ENCODE results near the gene CDPF1. TPM values are rescaled to one million over a fixed set of nuclear protein-coding genes. Genes with fewer than 3 reads are reported as not detected.

Gene CDPF1
- total and polyA plus RNA-seq, 2 experiments from 2014 or later = 10.1 to 14.5 TPM

GRCh38 chr22:46196278-46196677, 53.8 kb downstream of the CDPF1 start:
- H3K4me2 ChIP-seq = no peak overlapping the region
- H3K4me3 Mint-ChIP-seq = no peak overlapping the region
- no peak overlapping the region for H3K27ac Mint-ChIP-seq
- TF ChIP-seq ZNF331 (CRISPR knock-in tag; IDR thresholded peaks at IDR 0.05; ENCODE audit: low read depth) = no peak
- TF ChIP-seq ZNF462 (CRISPR knock-in tag; IDR thresholded peaks at IDR 0.05) = no peak
- TF ChIP-seq JUNB (IDR thresholded peaks at IDR 0.05; ENCODE audit: unreplicated experiment) = no peak
- no peak for TF ChIP-seq CTCF (conservative IDR thresholded peaks at IDR 0.05; ENCODE audit: low read depth in 2 of 2)
- TF ChIP-seq ZNF114 (CRISPR knock-in tag; IDR thresholded peaks at IDR 0.05) = no peak
- no peak for TF ChIP-seq ETS1 (IDR thresholded peaks at IDR 0.05)
- no peak for TF ChIP-seq REST (IDR thresholded peaks at IDR 0.05; ENCODE audit: unreplicated experiment)
- TF ChIP-seq STAT1 (IDR thresholded peaks at IDR 0.05; ENCODE audit: unreplicated experiment) = no peak
- no peak for TF ChIP-seq CREB1 (CRISPR knock-in tag; IDR thresholded peaks at IDR 0.05; ENCODE audit: low read depth)
- no peak for TF ChIP-seq NANOG (IDR thresholded peaks at IDR 0.05; ENCODE audit: borderline replicate concordance)
- no peak for TF ChIP-seq EZH2 (IDR thresholded peaks at IDR 0.05; ENCODE audit: low read depth, unreplicated experiment)
- TF ChIP-seq POLR2AphosphoS5 (IDR thresholded peaks at IDR 0.05; ENCODE audit: low read depth) = no peak
- no peak for TF ChIP-seq EZH2phosphoT487 (IDR thresholded peaks at IDR 0.05; ENCODE audit: unreplicated experiment)
- peaks cover 11% of the 10 kb centered on the region for H3K27me3 Mint-ChIP-seq (ENCODE audit: insufficient read depth, low read depth, poor library complexity)
- H4K20me1 ChIP-seq (replicated peaks; ENCODE audit: insufficient read depth) = no peaks in the 10 kb centered on the region
- H3K79me2 ChIP-seq (replicated peaks; ENCODE audit: insufficient read depth) = no peaks in the 10 kb centered on the region
- H3K4me3 ChIP-seq = no peak overlapping the region
- no peaks in the 10 kb centered on the region for H3K9me2 ChIP-seq (ENCODE audit: insufficient read depth)
- no peak for ATAC-seq
- peaks cover 5% of the 10 kb centered on the region; the same call in 2 of the 3 replicates for H3K4me1 Mint-ChIP-seq
- H3K36me3 Mint-ChIP-seq (ENCODE audit: low read depth) = no peaks in the 10 kb centered on the region
- DNase-seq (ENCODE audit: low spot score) = no peak
- no peaks in the 10 kb centered on the region for H3K27me3 ChIP-seq (ENCODE audit: insufficient read depth)
- H3K4me1 ChIP-seq (ENCODE audit: insufficient read depth) = no peaks in the 10 kb centered on the region; the same call in 1 of the 2 replicates
- H3K9me3 Mint-ChIP-seq = no peaks in the 10 kb centered on the region
- H2AFZ ChIP-seq = no peak overlapping the region
- H3F3A ChIP-seq (replicated peaks; ENCODE audit: low read depth) = no peaks in the 10 kb centered on the region
- no peak overlapping the region for H3K27ac ChIP-seq (ENCODE audit: low read depth)
- H3K36me3 ChIP-seq (ENCODE audit: insufficient read depth) = no peaks in the 10 kb centered on the region

All from GM23338 (cell line).